HG02678 (cell line): ENCODE results near the gene SLC9C2.
"Not testable (repeated sequence)": the region's sequence is repeated elsewhere in the genome, so short reads cannot be mapped to it uniquely, and the experiment has no call there.

ENCODE experiments used
- ATAC-seq: cut with Tn5 transposase; IDR thresholded peaks from one replicate; pipeline ENCODE4 v1.9.1; 2021; ENCODE audit warnings: mild to moderate bottlenecking, moderate library complexity; ENCODE audit not compliant: unreplicated experiment

The SLC9C2 gene

DNA sequence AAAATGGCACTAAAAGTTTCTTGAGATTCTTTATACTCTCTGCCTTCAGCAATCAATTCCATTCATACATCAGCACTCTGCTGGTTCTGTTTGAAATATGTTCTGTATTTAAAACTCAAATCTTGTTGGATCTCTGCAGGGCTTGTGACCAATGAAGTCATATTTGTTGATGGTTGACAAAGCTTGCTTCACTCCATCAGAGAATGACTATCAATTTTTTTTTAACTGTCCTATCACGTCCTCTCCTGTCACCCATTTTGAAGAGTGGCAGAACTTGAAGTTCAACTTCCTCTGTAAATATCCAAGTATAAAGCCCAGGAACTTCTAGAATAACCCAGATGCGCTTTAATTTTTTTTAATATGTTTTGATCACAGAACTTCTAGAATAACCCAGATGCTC is 114.9 kb downstream of the SLC9C2 start:
- ATAC-seq: no peak

DNA sequence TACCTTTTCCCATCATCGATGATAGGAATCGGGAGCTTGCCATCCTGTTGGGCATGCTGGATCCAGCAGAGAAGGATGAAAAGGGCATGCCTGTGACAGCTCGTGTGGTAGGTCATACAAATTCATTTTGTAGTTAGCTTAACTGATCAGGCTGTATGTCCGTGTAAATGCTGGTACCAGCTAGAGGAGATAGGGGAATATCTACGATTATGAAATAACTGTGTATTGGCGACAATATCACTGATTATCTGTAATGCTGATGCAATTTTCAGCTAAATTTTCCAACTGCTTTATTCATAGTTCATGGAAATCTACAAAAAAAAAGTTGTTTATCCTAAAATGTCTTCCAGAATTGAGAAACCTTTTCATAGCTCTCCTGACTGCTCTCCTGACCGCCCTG is 117.5 kb downstream of the SLC9C2 start:
- no peak for ATAC-seq

DNA sequence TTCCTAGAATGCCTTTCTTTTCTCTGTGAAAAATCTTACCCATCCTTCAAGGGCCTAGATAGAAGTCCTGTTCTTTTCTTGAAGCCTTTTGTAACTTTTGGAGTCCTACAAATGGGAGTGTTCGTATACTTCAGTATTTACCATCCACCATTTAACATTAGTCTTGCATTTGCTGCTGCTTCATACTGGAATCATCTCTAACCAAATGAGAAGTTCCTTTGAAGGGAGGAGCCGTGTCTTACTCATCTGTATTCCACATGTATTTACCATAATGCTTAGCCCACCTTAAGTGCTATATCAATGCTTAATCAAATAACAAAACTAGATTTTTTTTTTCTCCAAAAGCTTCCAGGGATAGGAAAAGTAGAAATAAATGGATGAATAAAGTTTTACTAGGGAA is 118.6 kb downstream of the SLC9C2 start:
- ATAC-seq: no peak

DNA sequence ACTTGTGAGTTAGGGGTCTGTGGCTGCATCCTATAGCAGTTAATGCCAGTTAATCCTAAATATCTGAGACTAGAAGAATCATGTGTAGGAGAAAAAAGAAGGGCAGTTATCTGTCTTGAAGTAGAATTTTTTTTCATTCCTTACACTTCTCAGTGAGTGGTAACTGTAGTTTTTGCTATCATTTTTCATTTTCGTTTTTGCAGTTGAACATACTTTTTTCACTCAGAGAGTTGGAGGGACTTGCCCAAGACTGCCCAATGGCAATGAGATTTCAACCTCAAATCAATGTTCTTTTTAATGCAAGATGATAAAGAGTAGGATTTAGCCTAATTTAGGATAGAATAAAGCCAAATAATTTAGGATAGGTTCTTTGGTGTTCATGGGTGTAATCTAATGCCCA is 120.2 kb downstream of the SLC9C2 start:
- ATAC-seq: no peak

DNA sequence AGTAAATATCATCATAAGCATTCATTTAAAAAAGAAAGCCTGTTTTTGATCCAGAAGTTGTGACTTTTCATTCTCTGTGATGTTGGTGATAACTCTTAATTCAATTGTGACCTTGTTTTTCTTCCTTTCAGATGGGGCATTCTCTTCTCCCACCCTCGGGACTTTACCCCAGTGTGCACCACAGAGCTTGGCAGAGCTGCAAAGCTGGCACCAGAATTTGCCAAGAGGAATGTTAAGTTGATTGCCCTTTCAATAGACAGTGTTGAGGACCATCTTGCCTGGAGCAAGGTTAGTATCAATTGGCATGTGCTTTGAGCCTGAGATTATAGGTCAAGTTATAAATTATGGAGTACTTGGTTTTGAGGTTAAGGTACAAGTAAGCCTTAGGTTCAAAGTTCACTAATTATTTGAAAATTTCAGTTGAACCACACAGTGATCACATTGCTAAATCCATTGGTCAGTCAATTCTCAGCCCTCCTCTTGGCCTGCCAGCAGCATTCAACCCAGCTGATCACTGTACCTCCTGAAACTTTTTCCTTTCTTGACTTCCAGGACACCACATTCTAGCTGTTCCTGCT is 121.6 kb downstream of the SLC9C2 start:
- no peak for ATAC-seq

DNA sequence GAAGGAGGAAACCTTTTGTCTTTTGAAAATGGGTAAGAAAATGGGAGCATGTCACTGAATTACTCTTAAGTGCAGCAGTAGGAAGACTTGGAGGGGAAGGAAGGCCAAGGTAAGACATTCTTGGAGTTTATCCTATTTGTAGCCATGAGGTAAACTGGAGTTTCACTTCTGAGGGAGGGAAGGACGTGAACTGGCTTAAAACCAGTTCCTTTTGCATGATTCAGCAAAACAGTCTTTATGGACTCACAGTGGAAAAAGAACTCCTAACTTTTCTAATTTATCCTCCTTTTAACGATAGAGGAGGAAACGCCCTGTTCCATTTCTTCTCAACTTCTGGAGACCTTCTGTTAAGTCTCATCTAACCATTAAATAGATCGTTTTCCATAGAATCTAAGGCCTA is 123.2 kb downstream of the SLC9C2 start:
- no peak for ATAC-seq

DNA sequence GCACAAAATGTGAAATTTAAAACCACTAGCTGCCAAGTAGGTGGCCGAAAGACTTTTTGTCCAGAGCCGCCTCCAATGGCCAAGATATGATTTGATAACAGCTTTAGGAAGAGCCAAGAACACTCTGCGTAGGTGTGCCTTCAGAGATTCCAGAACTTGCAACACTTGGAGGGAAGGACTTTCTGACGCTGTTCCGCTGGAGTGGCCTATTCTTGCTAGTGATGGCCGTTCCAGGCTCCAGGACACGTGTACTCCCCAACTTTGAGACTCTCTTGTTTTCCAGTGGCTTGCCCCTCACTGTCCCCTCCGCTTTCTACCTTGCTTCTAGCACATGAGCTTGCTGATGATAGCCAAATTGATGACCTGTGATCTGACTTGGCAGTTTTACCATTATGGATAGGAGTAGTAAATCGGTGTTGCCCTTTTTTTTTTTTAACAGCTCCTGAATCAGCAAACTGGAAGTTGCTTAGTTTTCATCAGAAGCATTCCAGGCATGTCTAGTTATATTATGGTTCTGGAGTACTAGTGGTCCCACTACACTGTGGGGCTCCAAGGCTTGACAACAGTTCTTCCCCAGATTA is 124.7 kb downstream of the SLC9C2 start:
- ATAC-seq: no peak

DNA sequence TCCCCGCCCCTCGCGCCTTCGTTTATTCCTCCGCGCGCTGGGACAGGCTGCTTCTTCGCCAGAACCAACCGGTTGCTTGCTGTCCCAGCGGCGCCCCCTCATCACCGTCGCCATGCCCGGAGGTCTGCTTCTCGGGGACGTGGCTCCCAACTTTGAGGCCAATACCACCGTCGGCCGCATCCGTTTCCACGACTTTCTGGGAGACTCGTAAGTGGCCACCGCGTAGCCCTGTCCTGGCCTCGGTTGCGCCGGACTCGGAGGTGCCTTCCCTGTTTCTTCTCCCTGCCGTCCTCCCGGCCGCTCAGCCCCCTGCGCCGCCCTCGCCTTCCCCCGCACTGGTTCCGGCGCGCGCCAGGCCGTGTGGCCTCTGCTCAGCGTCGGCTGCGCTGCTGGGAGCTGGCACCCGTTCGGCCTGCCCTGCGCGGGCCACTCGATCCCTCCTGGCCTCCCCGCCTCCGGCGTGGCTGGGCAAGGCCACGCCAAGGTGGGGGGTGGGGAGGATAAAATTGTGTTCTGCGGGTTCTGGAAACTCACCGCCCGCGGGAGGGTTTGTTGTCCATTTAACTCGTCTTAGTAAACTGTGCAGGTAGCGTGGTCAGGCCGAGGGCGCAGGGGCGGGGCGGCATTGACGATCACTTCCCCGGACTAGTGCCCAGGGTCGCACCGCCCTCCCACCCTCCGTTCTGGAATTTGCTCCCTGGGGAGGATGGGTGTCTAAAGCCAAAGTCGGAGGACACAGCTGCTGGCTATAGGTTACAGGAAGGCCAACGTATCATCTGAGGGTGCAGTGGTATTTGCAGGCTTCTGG is 125.4 kb downstream of the SLC9C2 start, which contains the start of gene PRDX6:
Gene PRDX6, plus strand, starts transcription at position 50 of the 808 bp plus-strand sequence. Its CDS starts 63 bp downstream, at position 113.
- peak; percentile 62 for ATAC-seq

DNA sequence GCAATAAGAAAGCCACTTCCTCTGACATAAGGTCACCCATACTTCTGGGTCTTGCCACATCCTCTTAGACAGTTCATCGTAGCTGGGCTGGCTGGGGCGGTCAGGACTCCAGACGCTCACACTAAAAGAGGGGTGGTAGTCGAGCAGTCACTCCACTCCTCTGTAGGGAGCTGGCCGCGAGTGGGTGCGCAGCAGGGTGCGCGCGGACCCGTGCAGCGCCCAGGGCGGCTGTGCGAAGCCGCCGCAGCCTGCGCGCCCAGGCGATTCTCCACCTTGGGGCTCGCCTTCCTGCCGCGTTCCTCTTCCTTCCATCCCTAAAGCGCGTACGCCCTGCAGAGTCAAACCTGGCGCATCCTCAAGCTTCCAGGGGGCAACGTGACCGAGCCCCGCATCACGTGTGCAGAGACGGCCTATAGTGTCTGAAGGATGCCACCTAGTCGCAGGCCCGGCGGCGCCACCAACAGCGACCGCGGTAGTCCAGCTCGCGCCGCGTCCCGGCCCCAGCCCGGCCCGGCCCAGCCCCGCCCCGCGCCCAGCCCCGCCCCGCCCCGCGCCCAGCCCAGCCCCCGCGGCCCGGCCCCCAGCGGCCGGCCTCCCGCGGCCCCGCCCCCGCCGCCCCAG is 126.1 kb downstream of the SLC9C2 start:
- ATAC-seq: peak; percentile 97

DNA sequence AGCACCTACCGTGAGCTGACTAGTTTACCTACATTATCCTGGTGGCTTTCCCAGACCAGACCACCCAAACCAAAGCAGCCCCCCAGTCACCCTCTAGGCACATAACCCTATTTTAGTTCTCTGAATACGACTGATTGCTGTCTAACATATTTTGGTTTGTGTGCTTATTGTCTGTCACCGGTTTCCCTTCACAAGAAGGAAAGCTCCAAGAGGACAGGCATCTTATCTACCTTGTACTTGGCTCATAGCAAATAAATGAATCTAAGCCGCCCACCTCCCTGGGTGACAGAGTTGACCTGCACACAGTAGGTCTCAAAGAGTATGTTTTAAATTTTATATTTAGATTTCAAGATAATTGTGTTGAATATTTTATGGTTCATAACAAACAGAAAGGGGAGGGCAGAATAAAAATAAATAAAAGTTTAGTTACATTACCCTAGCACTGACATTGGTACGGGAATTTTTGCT is 126.6 kb downstream of the SLC9C2 start:
- no peak for ATAC-seq

DNA sequence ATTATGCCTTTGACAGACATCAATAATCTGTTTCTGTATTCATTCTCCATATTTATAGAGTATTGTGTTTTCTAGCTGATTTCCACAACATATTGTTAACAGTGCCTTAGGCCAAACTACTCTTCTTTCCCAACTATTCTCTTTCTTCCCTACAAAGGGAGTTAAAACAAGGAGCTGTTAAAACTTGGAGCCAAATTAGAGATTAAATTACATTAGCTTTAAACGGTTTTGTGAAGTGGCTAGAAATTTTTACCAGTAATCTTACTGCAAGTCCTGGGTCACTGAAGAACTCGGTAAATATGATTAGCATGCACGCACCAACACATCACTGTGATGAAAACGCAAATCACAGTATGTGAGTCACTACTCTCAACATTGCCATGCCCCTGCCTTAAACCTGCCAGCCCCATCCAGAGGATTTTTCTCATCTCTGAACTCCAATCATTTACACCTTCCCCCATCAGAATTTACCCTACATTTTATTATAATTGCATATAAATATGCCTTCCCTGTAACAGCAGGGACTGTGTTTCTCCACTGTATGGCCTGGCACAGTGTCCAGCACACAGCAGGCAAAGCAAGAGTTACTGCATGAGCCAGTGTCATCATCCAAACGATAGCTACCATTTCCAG is 127.2 kb downstream of the SLC9C2 start:
- ATAC-seq: no peak

DNA sequence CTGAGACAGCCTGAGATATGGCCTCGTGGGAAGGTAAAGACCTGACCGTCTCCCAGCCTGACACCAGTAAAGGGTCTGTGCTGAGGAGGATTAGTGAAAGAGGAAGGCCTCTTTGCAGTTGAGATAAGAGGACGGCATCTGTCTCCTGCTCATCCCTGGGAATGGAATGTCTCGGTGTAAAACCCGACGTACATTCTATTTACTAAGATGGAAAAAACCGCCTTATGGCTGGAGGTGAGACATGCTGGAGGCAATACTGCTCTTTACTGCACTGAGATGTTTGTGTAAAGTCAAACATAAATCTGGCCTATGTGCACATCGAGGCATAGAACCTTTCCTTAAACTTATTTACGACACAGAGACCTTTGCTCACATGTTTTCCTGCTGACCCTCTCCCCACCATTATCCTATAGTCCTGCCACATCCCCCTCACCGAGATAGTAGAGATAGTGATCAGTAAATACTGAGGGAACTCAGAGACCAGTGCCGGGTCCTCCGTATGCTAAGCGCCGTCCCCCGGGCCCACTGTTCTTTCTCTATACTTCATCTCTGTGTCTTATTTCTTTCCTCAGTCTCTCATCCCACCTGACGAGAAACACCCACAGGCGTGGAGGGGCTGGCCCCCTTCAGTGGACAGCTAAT is 128.0 kb downstream of the SLC9C2 start:
- not testable (repeated sequence) for ATAC-seq

DNA sequence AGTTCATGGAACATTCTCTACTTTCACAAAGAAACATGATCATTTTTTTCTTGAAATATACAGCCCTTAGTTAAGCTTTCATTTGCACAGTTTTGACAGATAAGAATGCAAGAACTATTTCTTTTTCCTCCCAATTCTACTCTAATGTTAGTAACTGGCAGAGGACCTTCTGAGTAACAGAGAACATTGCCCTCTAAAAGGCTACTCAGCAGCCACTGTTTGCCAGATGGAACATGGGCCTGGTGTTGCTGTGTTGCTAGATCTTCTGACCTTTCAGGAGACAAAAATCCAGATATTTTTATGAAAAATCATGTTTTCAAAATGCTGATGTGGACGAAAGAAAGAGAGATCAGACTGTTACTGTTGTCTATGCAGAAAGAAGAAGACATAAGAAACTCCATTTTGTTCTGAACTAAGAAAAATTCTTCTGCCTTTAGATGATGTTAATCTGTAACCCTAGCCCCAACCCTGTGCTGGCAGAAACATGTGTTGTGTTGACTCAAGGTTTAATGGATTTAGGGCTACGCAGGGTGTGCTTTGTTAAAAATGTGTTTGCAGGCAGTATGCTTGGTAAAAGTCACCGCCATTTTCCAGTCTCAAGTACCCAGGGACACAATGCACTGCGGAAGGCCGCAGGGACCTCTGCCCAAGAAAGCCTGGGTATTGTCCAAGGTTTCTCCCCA is 128.6 kb downstream of the SLC9C2 start:
- no peak for ATAC-seq

DNA sequence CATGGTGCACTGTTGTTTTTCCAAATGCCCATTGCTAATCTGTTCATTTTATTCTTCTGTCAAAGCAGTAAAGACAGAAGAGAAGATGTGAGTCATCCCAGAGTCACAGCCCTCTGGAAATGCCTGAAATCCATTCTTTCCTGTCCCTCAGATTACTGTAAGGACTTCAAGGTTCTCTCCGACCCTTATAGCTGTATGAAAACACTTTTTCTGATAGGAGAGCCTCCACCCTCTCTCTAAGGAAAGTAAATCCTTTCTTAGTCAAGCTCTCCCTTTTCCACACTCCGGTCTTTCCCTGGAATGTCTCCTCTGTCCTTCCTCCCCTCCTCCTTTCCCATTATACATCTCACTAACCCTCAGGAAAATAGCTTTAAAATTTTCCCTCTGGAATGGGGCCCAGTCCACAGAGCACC is 129.3 kb downstream of the SLC9C2 start:
- no peak for ATAC-seq

DNA sequence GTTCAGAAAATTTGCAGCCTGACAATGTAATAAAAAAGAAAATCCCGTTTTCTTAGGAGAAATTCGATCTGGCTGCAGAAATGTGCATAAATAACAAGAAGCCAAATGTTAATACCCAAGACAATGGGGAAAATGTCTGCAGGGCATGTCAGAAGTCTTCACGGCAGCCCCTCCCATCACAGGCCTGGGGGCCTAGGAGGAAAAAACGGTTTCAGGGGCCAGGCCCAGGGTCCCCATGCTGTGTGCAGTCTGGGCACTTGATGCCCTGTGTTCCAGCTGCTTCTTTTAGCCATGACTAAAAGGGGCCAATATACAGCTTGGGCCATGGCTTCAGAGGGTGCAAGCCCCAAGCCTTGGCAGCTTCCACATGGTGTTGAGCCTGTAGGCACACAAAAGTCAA is 132.3 kb downstream of the SLC9C2 start:
- no peak for ATAC-seq

DNA sequence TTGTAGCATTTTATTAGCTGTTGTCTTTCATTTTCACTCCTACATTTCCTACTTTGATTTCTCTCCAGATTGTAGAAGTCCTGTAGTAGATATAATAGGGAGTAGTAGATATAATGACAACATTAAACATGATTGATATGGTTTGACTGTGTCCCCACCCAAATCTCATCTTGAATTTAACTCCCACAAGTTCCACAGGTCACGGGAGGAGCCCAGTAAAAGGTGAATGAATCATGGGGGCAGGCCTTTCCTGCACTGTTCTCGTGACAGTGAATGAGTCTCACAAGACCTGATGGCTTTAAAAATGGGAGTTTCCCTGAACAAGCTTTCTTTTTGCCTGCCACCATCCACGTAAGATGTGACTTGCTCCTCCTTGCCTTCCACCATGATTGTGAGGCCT is 133.2 kb downstream of the SLC9C2 start:
- ATAC-seq: no peak

DNA sequence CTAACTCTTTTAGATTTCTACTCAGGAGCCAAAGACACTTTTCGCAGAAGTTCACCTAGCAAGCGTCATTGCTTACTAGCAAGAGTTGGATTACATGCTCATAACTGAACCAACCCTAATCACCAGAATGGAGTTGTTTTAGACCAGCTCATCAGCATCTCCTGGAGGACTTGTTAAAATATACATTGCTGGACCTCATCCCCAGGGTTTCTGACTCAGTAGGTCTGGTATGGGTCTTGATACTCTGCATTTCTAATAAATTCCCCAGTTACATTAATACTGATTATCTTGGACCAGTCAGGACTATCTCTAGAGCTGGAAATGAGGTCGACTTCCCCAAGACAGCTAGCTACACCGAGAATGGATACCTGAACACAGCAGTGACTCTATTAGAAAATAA is 135.4 kb downstream of the SLC9C2 start:
- no peak for ATAC-seq

DNA sequence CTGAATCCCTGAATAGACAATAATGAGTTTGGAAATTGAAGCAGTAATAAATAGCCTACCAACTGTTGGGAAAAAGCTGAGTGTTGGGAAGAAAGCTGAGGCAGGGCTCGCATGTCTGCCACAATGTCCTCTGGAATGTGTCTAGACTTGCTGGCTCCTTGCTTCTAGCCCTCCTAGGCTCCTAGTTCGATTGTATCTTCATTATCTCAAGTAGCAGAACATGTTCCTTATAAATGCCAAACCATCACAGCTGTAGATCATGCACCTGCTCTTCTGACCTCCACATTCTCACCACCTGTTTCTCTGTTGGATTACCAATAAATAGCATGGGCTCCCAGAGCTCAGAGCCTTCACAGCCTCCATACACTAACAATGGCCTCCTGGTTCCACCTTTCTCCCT is 138.7 kb downstream of the SLC9C2 start:
- ATAC-seq: not testable (repeated sequence)

DNA sequence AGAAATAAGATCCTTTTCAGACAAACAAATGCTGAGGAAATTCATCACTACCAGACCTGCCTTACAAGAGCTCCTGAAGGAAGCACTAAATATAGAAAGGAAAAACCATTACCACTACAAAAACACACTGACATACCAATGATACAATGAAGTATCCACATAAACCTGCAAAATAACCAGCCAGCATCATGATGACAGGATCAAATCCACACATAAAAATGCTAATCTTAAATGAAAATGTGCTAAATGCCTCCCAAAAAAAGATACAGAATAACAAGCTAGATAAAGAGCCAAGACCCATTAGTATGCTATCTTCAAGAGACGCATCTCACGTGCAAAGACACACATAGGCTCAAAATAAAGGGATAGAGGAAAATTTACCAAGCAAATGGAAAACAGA is 140.2 kb downstream of the SLC9C2 start:
- ATAC-seq: not testable (repeated sequence)

DNA sequence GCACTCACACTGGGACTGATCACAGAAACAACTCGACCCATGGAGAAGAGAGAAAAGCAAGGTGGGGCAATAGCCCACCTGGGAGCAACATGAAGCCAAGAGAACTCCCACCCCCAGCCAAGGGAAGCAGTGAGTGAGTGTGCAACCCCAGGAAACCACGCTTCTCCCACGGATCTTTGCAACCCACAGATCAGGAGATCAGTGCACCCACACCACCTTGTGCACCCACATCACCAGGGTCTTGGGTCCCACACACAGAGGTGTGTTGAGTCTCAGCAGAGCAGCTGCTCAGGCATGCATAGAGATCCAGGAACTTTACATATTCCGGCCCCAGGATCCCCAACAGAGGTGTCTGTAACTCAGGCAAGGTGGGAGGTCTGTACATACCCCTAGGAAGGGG is 143.0 kb downstream of the SLC9C2 start:
- ATAC-seq: no peak
